ENCODE measurements around the gene SEMA3B.

The SEMA3B gene

GRCh38 chr3:50251220-50251619, 17.7 kb upstream of the SEMA3B start:
- Histone ChIP-seq H2AFZ (ENCODE audit: low read length) (no peak overlapping the region), H3K4me2 (ENCODE audit: low read depth, low read length, poor library complexity, severe bottlenecking) (no peak overlapping the region), H4K20me1 (ENCODE audit: insufficient read depth, low read length, poor library complexity, severe bottlenecking) (peaks cover 67% of the 10 kb centered on the region), H3K4me1 (ENCODE audit: insufficient read depth, low read length, poor library complexity, severe bottlenecking) (peaks cover 10% of the 10 kb centered on the region), H3K9me2 (replicated peaks; ENCODE audit: low read depth, low read length) (no peaks in the 10 kb centered on the region), H3K9me3 (ENCODE audit: insufficient read depth, low read depth, low read length) (no peaks in the 10 kb centered on the region), H3K4me3 (ENCODE audit: low read length, poor library complexity, severe bottlenecking) (no peak overlapping the region), H3K27me3 (ENCODE audit: insufficient read depth, low read length, poor library complexity, severe bottlenecking) (no peaks in the 10 kb centered on the region), H3F3A (ENCODE audit: low read depth) (no peaks in the 10 kb centered on the region), H3K36me3 (ENCODE audit: insufficient read depth, low read length) (peaks cover 78% of the 10 kb centered on the region; the same call in 1 of the 2 replicates), H3K9ac (ENCODE audit: low read depth, low read length, poor library complexity, severe bottlenecking) (no peak overlapping the region), H3K79me2 (ENCODE audit: insufficient read depth, low read length) (peaks cover 75% of the 10 kb centered on the region)
- TF ChIP-seq CTCF (conservative IDR thresholded peaks at IDR 0.05; ENCODE audit: low read length) (no peak), EZH2phosphoT487 (IDR thresholded peaks at IDR 0.05; ENCODE audit: borderline replicate concordance) (no peak)

GRCh38 chr3:50254577-50255250, 14.2 kb upstream of the SEMA3B start:
- H3K4me1 ChIP-seq (ENCODE audit: insufficient read depth, low read length, poor library complexity, severe bottlenecking), result peaks cover 2% of the 10 kb centered on the region
- H3K79me2 ChIP-seq (ENCODE audit: insufficient read depth, low read length), result peaks cover 40% of the 10 kb centered on the region
- no peak overlapping the region for H2AFZ ChIP-seq (ENCODE audit: low read length)
- H3F3A ChIP-seq (ENCODE audit: low read depth), result peaks cover 4% of the 10 kb centered on the region; the same call in 1 of the 2 replicates
- H3K9ac ChIP-seq (ENCODE audit: low read depth, low read length, poor library complexity, severe bottlenecking), result no peak overlapping the region
- no peak for TF ChIP-seq CTCF (conservative IDR thresholded peaks at IDR 0.05; ENCODE audit: low read length)
- no peak for TF ChIP-seq EZH2phosphoT487 (IDR thresholded peaks at IDR 0.05; ENCODE audit: borderline replicate concordance)
- H3K9me3 ChIP-seq (ENCODE audit: insufficient read depth, low read depth, low read length), result no peaks in the 10 kb centered on the region
- H3K4me3 ChIP-seq (ENCODE audit: low read length, poor library complexity, severe bottlenecking), result no peak overlapping the region
- no peaks in the 10 kb centered on the region for H3K27me3 ChIP-seq (ENCODE audit: insufficient read depth, low read length, poor library complexity, severe bottlenecking)
- peaks cover 40% of the 10 kb centered on the region for H4K20me1 ChIP-seq (ENCODE audit: insufficient read depth, low read length, poor library complexity, severe bottlenecking)
- H3K9me2 ChIP-seq (replicated peaks; ENCODE audit: low read depth, low read length), result no peaks in the 10 kb centered on the region
- H3K36me3 ChIP-seq (ENCODE audit: insufficient read depth, low read length), result peaks cover 92% of the 10 kb centered on the region; the same call in 1 of the 2 replicates
- H3K4me2 ChIP-seq (ENCODE audit: low read depth, low read length, poor library complexity, severe bottlenecking), result no peak overlapping the region

- peaks cover 35% of the 10 kb centered on the region for H4K20me1 ChIP-seq (ENCODE audit: insufficient read depth, low read length, poor library complexity, severe bottlenecking)
- no peaks in the 10 kb centered on the region for H3K9me3 ChIP-seq (ENCODE audit: insufficient read depth, low read depth, low read length)
- no peak overlapping the region for H2AFZ ChIP-seq (ENCODE audit: low read length)
- H3K9me2 ChIP-seq (replicated peaks; ENCODE audit: low read depth, low read length), result no peaks in the 10 kb centered on the region
- no peak overlapping the region for H3K4me3 ChIP-seq (ENCODE audit: low read length, poor library complexity, severe bottlenecking)
- TF ChIP-seq CTCF (conservative IDR thresholded peaks at IDR 0.05; ENCODE audit: low read length), result no peak
- no peak for TF ChIP-seq EZH2phosphoT487 (IDR thresholded peaks at IDR 0.05; ENCODE audit: borderline replicate concordance)
- peaks cover 4% of the 10 kb centered on the region; the same call in 1 of the 2 replicates for H3F3A ChIP-seq (ENCODE audit: low read depth)
- peaks cover 87% of the 10 kb centered on the region; the same call in 1 of the 2 replicates for H3K36me3 ChIP-seq (ENCODE audit: insufficient read depth, low read length)
- no peak overlapping the region for H3K9ac ChIP-seq (ENCODE audit: low read depth, low read length, poor library complexity, severe bottlenecking)
- no peaks in the 10 kb centered on the region for H3K27me3 ChIP-seq (ENCODE audit: insufficient read depth, low read length, poor library complexity, severe bottlenecking)
- peaks cover 3% of the 10 kb centered on the region for H3K4me1 ChIP-seq (ENCODE audit: insufficient read depth, low read length, poor library complexity, severe bottlenecking)
- peaks cover 35% of the 10 kb centered on the region for H3K79me2 ChIP-seq (ENCODE audit: insufficient read depth, low read length)
- H3K4me2 ChIP-seq (ENCODE audit: low read depth, low read length, poor library complexity, severe bottlenecking), result no peak overlapping the region
Observed at GRCh38 chr3:50255251-50255615, 13.7 kb upstream of the SEMA3B start.
